Astrocyte of the hippocampus (primary cell): ENCODE data around the gene RCL1.
"Not testable (repeated sequence)": the region's sequence is repeated elsewhere in the genome, so short reads cannot be mapped to it uniquely, and the experiment has no call there.

ENCODE experiments used
- DNase-seq: peaks from one replicate; pipeline ENCODE4 v3.0.0; 2011; ENCODE audit warnings: low read depth, low spot score

The RCL1 gene

DNA sequence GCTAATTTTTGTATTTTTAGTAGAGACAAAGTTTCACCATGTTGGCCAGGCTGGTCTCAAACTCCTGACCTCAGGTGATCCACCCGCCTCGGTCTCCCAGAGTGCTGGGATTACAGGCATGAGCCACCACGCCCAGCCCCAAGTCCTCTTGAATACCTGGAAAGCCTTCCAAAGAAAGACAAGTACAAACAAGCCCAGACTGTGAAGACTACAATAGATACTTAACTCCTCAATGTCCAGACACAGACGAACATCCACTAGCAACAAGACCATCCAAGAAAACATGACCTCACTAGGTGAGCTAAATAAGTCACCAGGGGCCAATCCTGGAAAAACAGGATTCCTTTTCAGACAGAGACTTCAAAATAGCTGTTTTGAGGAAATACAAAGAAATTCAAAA, 9.6 kb upstream of the RCL1 start:
- not testable (repeated sequence) for DNase-seq

GRCh38 chr9:4784403-4784802, 8.3 kb upstream of the RCL1 start:
- no peak for DNase-seq

- no peak for DNase-seq
Observed at GRCh38 chr9:4786599-4786998, 6.1 kb upstream of the RCL1 start.

DNA sequence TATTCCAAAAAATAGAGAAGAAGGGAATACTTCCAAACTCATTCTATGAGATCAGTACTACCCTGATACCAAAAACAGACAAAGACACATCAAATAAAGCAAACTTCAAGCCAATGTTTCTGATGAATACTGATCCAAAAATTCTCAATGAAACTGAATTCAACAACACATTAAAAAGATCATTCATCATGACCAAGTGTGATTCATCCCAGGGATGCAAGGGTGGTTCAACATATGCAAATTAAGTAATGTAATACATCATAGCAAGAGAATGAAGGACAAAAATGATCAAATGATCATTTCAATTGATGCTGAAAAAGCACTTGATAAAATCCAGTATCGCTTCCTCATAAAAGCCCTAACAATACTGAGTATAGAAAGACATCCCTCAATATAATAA, 4.9 kb upstream of the RCL1 start:
- no peak for DNase-seq

DNA sequence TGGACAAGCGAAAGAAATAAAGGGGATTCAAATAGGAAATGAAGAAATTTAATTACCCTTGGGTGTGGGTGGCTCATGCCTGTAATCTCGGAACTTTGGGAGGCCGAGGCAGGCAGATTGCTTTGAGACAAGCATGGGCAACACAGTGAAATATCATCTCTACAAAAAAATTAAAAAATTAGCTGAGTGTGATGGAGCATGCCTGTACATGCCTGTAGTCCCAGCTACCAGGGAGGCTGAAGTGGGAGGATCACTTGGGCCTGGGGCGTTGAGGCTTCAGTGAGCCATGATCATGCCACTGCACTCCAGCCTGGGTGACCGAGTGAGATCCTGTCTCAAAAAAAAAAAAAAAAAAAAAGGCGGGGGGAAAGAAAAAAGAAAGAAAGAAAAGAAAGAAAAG, 4.0 kb upstream of the RCL1 start:
- DNase-seq: no peak

GRCh38 chr9:4792054-4792571, 631 bp upstream of the RCL1 start:
- no peak for DNase-seq

- no peak for DNase-seq
Observed at GRCh38 chr9:4793459-4794395, 983 bp downstream of the RCL1 start.

- no peak for DNase-seq
Observed at GRCh38 chr9:4794691-4795090, 1.9 kb downstream of the RCL1 start.

DNA sequence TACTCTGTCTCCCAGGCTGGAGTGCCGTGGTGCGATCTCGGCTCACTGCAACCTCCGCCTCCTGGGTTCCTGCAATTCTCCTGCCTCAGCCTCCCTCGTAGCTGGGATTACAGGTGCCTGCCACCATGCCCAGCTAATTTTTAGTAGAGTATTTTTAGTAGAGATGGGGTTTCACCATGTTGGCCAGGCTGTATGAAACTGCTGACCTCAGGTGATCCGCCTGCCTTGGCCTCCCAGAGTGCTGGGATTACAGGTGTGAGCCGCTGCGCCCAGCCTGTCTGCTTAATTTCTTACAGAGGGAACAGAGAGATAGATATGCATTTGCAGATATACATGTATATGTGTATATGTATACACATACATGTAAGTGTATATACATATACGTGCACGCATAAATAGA, 2.4 kb downstream of the RCL1 start:
- DNase-seq: not testable (repeated sequence)

GRCh38 chr9:4796530-4796929, 3.8 kb downstream of the RCL1 start:
- DNase-seq: no peak

GRCh38 chr9:4796988-4797853, 4.5 kb downstream of the RCL1 start:
- peak; percentile 59 for DNase-seq

DNA sequence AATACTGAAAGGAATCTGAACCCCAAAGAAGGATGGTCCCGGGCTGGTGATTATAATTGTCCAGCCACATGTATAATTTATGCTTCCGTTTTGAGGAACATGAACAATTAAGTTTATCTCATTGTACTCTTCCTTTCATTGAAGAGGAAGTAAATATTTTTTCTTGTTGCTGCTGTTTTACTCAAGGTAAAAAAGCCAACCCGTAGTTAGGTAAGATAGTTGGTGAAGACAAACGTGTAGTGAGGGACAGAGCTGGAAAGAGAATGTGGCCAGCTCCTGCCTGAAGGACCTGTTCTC, 5.1 kb downstream of the RCL1 start:
- DNase-seq: no peak

DNA sequence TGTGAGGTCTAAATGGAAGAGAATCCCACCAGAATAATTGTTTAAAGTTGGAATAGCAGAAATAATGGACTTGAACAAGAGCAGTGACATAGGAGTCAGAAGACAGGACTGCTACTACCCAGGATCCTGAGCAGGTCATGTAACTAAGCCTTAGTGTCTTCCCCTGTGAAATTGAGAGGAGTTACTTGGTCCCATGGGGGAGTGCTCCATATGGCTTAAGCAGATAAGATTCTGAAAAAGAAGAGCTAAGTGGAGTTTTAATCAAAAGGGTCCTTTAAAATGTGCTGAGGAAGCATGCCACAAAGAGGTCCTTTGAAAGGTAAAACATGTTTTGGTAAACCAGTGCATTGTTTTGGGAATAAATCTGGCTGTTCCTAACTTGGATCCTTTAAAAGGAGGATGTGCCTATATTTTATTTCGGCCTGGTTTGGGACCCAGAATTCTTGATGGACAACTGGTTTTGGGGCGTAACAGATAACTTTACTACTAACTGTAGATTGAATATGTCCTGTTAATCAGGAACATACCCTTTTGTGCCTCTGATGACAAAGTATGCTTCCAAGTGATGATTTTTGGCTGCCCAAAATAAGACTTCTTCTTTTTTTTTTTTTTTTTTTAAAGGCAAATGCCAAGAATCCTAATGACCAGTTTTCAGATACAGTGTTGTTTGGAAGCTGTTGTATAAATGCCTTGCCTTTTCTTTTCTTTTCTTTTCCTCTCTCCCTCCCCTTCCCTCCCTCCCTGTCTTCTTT, 5.7 kb downstream of the RCL1 start:
- DNase-seq: no peak

DNA sequence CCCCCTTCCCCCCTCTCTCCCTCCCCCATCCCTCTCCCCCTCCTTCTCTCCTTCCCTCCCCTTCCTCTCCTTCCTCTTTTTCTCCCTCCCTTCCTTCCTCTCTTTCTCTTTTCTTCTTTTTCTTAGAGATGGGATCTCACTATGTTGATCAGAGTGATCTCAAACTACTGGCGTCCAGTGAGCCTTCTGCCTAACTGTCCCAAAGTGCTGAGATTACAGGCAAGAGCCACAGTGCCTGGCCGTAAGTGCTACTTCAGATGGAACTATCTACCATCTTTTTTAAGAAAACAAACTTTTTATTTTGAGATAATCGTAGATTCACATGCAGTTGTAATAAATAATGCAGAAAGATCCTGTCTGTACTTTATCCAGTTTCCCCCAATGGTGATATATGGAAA, 6.3 kb downstream of the RCL1 start:
- DNase-seq: no peak

DNA sequence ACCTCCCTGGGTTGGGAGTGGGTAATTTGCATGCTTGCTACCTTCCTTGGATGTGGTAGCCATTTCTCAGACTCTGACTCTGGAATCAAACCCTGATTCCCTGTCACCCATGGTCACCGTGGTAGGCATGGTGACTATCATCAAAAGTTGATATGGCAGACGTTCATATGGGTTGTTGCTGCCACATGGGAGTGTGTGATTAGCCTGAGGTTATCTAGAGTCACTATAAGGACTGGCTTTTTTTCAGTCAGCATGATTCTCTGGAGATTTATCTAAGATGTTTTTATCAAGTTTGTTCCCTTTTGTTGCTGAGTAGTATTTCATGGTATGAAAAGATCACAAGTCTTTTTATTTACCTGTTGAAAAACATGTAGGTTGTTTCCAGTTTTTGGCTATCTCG, 7.0 kb downstream of the RCL1 start:
- no peak for DNase-seq

DNA sequence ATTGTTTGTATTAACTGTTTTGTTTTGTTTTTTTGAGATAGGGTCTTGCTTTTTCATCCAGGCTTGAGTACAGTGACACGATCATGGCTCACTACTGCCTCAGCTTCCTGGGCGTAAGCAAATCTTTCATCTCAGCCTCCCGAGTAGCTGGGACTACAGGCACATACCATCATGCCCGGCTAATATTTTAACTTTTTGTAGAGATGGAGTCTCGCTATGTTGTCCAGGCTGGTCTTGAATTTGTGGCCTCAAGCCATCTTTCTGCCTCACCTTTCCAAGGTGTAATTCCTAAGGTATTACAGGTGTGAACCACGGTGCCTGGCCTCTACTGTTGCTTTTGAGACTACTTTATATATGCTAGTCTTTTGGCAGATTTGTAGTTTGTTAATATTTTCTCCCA, 8.4 kb downstream of the RCL1 start:
- DNase-seq: no peak

GRCh38 chr9:4803670-4804530, 11.2 kb downstream of the RCL1 start:
- DNase-seq: no peak

- no peak for DNase-seq
Observed at GRCh38 chr9:4804531-4805016, 11.8 kb downstream of the RCL1 start.

DNA sequence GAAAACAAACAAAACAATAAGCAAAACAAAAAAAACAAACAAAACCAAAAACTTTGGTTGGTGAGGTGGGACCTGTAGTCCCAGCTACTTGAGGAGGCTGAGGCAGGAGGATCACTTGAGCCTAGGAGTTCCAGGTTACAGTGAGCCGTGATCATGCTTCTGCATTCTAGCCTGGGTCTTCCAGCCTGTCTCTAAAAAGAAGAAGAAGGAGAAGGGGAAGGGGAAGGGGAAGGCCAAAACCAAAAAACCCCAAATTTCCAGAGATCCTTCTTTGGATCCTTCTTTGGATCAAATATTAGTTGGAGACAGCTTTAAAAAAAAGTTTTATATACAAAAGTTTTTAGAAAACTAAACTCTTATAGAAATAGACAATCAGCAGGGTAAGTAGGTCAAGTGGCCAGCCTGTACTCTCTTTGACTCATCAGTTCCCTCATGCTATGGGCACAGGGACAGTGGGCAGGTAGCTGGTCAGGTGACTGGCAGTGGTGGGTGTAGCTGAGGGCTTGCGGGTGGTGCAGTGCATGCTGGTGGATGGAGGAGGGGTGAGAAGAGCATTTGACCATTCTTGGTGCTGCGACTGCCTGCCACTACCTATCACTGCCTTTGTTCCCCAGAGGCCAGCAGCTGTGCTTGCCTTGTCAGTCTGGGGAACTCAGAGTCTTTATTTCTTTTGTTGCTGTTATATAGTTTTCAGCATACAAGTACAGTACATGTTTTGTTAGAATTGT, 12.6 kb downstream of the RCL1 start:
- DNase-seq: no peak

DNA sequence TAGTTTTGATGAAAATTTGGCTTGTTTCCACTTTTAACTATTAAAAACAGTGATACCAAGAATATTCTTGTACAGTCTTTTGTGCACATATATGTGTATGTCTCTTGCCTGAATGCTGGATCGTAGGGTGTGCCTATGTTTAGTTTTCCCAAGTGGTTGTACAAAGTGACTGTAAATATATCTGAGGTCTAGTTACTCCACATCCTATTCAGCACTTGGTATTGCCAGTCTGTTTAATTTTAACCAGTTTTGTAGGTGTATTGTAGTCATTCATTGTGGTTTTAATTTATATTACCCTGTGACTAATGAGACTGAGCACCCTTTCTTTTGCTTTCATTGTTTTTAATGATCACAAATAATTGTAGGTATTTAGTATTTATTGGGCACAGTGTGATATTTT, 17.8 kb downstream of the RCL1 start:
- DNase-seq: no peak
